Suppressor macrophage treated with lipopolysaccharide for 1 hour (primary cell): ENCODE data around the gene CEP89.
"Not testable (repeated sequence)": the region's sequence is repeated elsewhere in the genome, so short reads cannot be mapped to it uniquely, and the experiment has no call there.

Experiments used
- DNase-seq, 3 donors: peaks; one replicate each; pipeline ENCODE4 v3.0.0-alpha.2; 2020 to 2022

The CEP89 gene

GRCh38 chr19:32890841-32891240 is 80.9 kb downstream of the CEP89 start:
- DNase-seq: no peak

GRCh38 chr19:32890326-32890725 is 81.4 kb downstream of the CEP89 start:
- DNase-seq: no peak

- no peak for DNase-seq
Observed at GRCh38 chr19:32889137-32889934, 82.4 kb downstream of the CEP89 start.

- DNase-seq: no peak
Observed at GRCh38 chr19:32887572-32888215, 84.1 kb downstream of the CEP89 start.

- DNase-seq: no peak
Observed at GRCh38 chr19:32886241-32886640, 85.5 kb downstream of the CEP89 start.

- not testable (repeated sequence) for DNase-seq
Observed at GRCh38 chr19:32885255-32885654, 86.5 kb downstream of the CEP89 start.

GRCh38 chr19:32881766-32882165 is 90.0 kb downstream of the CEP89 start:
- no peak for DNase-seq

GRCh38 chr19:32880622-32881021 is 91.1 kb downstream of the CEP89 start:
- DNase-seq: no peak

GRCh38 chr19:32879741-32880140 is 92.0 kb downstream of the CEP89 start:
- no peak for DNase-seq

- DNase-seq: no peak
Observed at GRCh38 chr19:32878988-32879387, 92.8 kb downstream of the CEP89 start.

GRCh38 chr19:32877977-32878745 is 93.6 kb downstream of the CEP89 start:
- no peak for DNase-seq

GRCh38 chr19:32877323-32877912 is 94.3 kb downstream of the CEP89 start:
- no peak for DNase-seq

- no peak for DNase-seq
Observed at GRCh38 chr19:32876919-32877285, 94.9 kb downstream of the CEP89 start.

GRCh38 chr19:32876236-32876918 is 95.4 kb downstream of the CEP89 start:
- DNase-seq: no peak

- no peak for DNase-seq
Observed at GRCh38 chr19:32875428-32875827, 96.3 kb downstream of the CEP89 start.

- no peak for DNase-seq
Observed at GRCh38 chr19:32874605-32875004, 97.2 kb downstream of the CEP89 start.

- no peak for DNase-seq
Observed at GRCh38 chr19:32873247-32873959, 98.4 kb downstream of the CEP89 start.

GRCh38 chr19:32872391-32872790 is 99.4 kb downstream of the CEP89 start:
- no peak for DNase-seq

- DNase-seq: no peak
Observed at GRCh38 chr19:32870981-32871451, 100.7 kb downstream of the CEP89 start.

GRCh38 chr19:32869966-32870573 is 101.7 kb downstream of the CEP89 start:
- DNase-seq: no peak

GRCh38 chr19:32869369-32869965 is 102.3 kb downstream of the CEP89 start, which contains the start of gene SLC7A9:
TSS of gene SLC7A9 (minus strand) at chr19:32869767. CDS start at chr19:32868534, 1,233 bp downstream.
- no peak for DNase-seq
